Measurements from ENCODE around the gene ATP8B1.

- no peak for TF ChIP-seq CTCF (conservative IDR thresholded peaks at IDR 0.05; ENCODE audit: low read length)
- TF ChIP-seq EZH2phosphoT487 (IDR thresholded peaks at IDR 0.05; ENCODE audit: borderline replicate concordance): no peak
Measured at GRCh38 chr18:57839942-57840381, 36.8 kb upstream of the ATP8B1 start.

Data from Loucy (cell line).